HG03097 (cell line): ENCODE measurements around the gene WDFY3.

ENCODE experiments used
- ATAC-seq: cut with Tn5 transposase; IDR thresholded peaks from one replicate; pipeline ENCODE4 v1.9.1; 2021; ENCODE audit not compliant: unreplicated experiment, low FRiP score

The WDFY3 gene

DNA sequence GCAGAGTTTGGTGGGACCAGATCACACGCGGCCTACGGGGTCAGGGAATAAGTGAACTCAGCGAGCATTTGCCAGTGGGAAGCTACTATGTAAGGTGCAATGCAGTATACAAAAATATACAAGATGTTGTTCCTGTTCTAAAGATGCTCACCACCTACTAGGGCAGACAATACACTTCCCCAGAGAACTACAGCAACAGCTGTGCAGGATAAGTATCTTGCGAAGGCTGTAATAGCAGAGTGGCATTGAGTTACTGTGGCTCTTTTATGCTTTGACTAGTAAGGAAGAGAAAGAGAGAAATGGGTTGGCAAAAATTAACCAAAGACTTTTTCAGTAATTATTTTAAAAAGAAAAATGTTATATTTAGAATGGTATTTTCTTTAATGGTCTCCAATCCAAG lies 322.4 kb downstream of the WDFY3 start:
- no peak for ATAC-seq

- ATAC-seq: no peak
These were observed 327.3 kb downstream of the WDFY3 start for GRCh38 chr4:84639145-84639544.

DNA sequence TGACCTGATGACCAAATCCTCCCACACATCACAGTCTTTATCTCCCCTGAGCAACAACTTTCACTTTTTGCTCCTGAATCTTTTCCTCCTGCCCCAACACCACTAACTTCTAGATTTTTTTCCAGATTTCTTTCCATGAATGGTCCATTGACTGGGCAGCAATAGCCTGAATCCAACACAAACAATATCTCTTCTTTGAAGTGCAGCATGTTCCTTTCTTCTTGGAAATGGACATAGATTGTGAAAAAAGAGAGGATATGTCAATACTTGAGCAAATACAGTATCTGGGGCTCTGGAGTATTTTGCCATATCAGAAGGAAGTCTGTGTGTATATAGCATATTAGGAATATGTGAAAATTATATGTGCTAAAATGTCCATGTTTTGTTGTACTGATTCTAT lies 328.4 kb downstream of the WDFY3 start:
- no peak for ATAC-seq

GRCh38 chr4:84634961-84635360 lies 331.5 kb downstream of the WDFY3 start:
- no peak for ATAC-seq

DNA sequence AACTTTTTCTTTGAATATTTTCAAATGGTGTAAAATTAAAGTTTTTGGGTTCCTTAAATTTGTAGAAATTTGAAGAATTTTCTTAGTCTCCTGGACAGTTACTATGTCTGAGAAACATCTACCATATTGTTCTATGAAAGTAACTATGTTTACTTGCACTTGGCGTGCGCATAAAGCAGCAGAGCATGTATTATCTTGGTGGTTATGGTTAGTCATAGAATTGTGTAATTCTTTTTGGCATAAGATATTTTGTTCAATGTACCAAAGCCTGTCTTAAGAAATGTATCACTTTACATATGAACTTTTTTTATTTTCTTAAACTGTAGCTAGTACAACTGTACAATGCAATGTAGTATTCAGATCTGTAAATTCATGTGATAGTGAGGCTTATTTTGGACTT lies 334.4 kb downstream of the WDFY3 start:
- ATAC-seq: no peak

DNA sequence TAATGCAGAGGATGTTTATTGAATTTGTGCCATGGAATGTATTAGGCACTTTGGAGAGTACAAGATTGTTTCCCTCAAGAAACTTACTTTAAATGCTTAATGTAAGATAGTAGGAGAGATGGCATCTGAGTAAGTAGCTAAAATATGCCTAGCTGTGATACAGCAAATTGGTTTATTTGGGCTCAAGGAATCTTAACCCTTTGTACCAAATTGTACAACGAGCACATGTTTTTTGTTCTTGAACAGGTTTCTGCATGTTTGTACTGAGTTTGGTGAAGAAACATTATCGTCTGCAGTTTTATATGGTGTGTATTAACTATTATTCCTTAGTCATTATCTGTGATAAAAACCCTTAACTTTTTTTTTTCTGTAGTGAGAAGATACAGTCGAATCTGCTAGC lies 334.9 kb downstream of the WDFY3 start:
- no peak for ATAC-seq

- ATAC-seq: no peak
These were observed 339.8 kb downstream of the WDFY3 start for GRCh38 chr4:84626673-84627072.

- no peak for ATAC-seq
These were observed 342.8 kb downstream of the WDFY3 start for GRCh38 chr4:84623661-84624060.

GRCh38 chr4:84622959-84623358 lies 343.5 kb downstream of the WDFY3 start:
- ATAC-seq: no peak
